ENCODE measurements around the gene UBP1. TPM values are rescaled to one million over a fixed set of nuclear protein-coding genes. Genes with fewer than 3 reads are reported as not detected.
A peak's percentile ranks its signal among the peaks of the same experiment; 100 is the strongest.

The UBP1 gene
- total RNA-seq, 1 donor from 2014 or later, result 74.1 TPM

DNA sequence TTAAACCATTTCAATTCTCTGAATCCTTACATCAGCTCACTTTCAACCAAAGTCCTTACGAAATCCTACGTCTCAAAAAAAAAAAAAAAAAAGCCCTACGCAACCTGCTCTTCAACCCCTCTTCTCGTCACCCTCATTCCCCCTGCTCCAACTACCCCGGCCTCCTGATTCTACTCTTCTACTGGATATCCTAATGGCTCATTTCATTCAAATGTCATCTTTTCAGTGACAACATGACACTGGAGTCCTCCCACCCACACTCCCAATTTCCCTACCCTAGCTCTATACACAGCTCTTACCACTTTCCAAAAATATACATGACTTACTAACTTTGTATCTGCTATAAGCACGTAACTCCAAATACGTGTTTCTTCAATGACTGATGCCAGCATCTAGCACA lies 11.5 kb downstream of the UBP1 start:
- peaks cover 7% of the 10 kb centered on the region for H3K36me3 ChIP-seq
- H3K4me1 ChIP-seq, result peaks cover 49% of the 10 kb centered on the region
- Mint-ChIP-seq H3K27me3 (ENCODE audit: insufficient read depth, low read depth) (peaks cover 3% of the 10 kb centered on the region), H3K27ac (no peak overlapping the region), H3K9me3 (no peaks in the 10 kb centered on the region), H3K4me1 (peaks cover 50% of the 10 kb centered on the region), H3K4me3 (no peak overlapping the region), H3K36me3 (peaks cover 10% of the 10 kb centered on the region)
- TF ChIP-seq EZH2phosphoT487 (IDR thresholded peaks at IDR 0.05) (no peak), EZH2 (IDR thresholded peaks at IDR 0.05) (no peak)
- TF ChIP-seq, protein P1, sequence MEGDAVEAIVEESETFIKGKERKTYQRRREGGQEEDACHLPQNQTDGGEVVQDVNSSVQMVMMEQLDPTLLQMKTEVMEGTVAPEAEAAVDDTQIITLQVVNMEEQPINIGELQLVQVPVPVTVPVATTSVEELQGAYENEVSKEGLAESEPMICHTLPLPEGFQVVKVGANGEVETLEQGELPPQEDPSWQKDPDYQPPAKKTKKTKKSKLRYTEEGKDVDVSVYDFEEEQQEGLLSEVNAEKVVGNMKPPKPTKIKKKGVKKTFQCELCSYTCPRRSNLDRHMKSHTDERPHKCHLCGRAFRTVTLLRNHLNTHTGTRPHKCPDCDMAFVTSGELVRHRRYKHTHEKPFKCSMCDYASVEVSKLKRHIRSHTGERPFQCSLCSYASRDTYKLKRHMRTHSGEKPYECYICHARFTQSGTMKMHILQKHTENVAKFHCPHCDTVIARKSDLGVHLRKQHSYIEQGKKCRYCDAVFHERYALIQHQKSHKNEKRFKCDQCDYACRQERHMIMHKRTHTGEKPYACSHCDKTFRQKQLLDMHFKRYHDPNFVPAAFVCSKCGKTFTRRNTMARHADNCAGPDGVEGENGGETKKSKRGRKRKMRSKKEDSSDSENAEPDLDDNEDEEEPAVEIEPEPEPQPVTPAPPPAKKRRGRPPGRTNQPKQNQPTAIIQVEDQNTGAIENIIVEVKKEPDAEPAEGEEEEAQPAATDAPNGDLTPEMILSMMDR (IDR thresholded peaks at IDR 0.05), result no peak
- no peak overlapping the region for H3K27ac ChIP-seq
- peaks cover 100% of the 10 kb centered on the region for H3K79me2 ChIP-seq (ENCODE audit: low read depth)
- H3K4me3 ChIP-seq, result no peak overlapping the region
- H2AFZ ChIP-seq (replicated peaks), result no peak overlapping the region
- peaks cover 96% of the 10 kb centered on the region for H4K20me1 ChIP-seq (ENCODE audit: low read depth)
- no peaks in the 10 kb centered on the region for H3K27me3 ChIP-seq
- H3K4me2 ChIP-seq, result no peak overlapping the region
- DNase-seq (ENCODE audit: low spot score), result no peak
- H3K9ac ChIP-seq, result no peak overlapping the region
- H3F3A ChIP-seq (ENCODE audit: low read depth), result peaks cover 26% of the 10 kb centered on the region
- no peaks in the 10 kb centered on the region for H3K9me3 ChIP-seq (ENCODE audit: low read depth)

DNA sequence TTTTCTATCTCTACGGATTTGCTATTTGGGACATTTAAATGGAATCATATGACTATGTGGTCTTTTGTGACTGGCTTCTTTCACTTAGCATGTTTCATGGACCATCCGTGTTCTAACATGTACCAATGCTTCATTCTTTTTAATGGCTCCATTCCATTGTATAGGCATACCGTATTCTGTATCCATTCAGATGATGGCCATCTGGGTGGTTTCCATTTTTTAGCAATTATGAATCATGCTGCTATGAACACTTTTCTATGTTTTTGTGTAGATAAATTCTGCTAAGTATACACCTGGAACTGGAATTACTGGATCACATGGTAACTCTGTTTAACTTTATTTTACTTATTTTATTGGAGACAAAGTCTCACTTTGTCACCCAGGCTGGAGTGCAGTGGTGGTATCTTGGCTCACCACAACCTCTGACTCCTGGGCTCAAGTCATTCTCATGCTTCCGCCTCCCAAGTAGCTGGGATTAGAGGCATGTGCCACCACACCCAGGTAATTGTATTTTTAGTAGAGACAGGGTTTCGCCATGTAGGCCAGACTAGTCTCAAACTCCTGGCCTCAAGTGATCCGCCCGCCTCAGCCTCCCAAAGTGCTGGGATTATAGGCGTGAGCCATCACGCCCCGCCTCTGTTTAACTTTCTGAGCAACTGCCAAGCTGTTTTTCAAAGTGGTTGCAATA lies 13.4 kb downstream of the UBP1 start:
- Mint-ChIP-seq H3K36me3 (peaks cover 19% of the 10 kb centered on the region), H3K9me3 (no peaks in the 10 kb centered on the region), H3K4me1 (peaks cover 50% of the 10 kb centered on the region), H3K27me3 (ENCODE audit: insufficient read depth, low read depth) (peaks cover 5% of the 10 kb centered on the region), H3K4me3 (no peak overlapping the region), H3K27ac (no peak overlapping the region)
- Histone ChIP-seq H2AFZ (replicated peaks) (no peak overlapping the region), H3K36me3 (peaks cover 13% of the 10 kb centered on the region), H3K27me3 (no peaks in the 10 kb centered on the region), H3K79me2 (ENCODE audit: low read depth) (peaks cover 100% of the 10 kb centered on the region), H3K9ac (no peak overlapping the region), H3K9me3 (ENCODE audit: low read depth) (no peaks in the 10 kb centered on the region), H3K4me1 (peaks cover 49% of the 10 kb centered on the region), H3K4me2 (peak overlapping the region; percentile 50), H3K4me3 (no peak overlapping the region), H4K20me1 (ENCODE audit: low read depth) (peaks cover 87% of the 10 kb centered on the region), H3F3A (ENCODE audit: low read depth) (peaks cover 26% of the 10 kb centered on the region), H3K27ac (no peak overlapping the region)
- TF ChIP-seq, protein P1 (IDR thresholded peaks at IDR 0.05), result no peak
- TF ChIP-seq EZH2phosphoT487 (IDR thresholded peaks at IDR 0.05), result no peak
- no peak for TF ChIP-seq EZH2 (IDR thresholded peaks at IDR 0.05)
- DNase-seq (ENCODE audit: low spot score), result no peak

GRCh38 chr3:33426068-33426467 lies 14.1 kb downstream of the UBP1 start:
- no peaks in the 10 kb centered on the region for H3K9me3 ChIP-seq (ENCODE audit: low read depth)
- no peak overlapping the region for H3K4me3 Mint-ChIP-seq
- H3K9ac ChIP-seq, result no peak overlapping the region
- H3K36me3 ChIP-seq, result peaks cover 13% of the 10 kb centered on the region
- H3K27ac Mint-ChIP-seq, result no peak overlapping the region
- H3K4me3 ChIP-seq, result no peak overlapping the region
- H3K27me3 Mint-ChIP-seq (ENCODE audit: insufficient read depth, low read depth), result peaks cover 7% of the 10 kb centered on the region
- peaks cover 22% of the 10 kb centered on the region for H3K36me3 Mint-ChIP-seq
- H3F3A ChIP-seq (ENCODE audit: low read depth), result peaks cover 24% of the 10 kb centered on the region
- TF ChIP-seq, protein P1 (IDR thresholded peaks at IDR 0.05), result no peak
- TF ChIP-seq EZH2 (IDR thresholded peaks at IDR 0.05) (no peak), EZH2phosphoT487 (IDR thresholded peaks at IDR 0.05) (no peak)
- peaks cover 97% of the 10 kb centered on the region for H3K79me2 ChIP-seq (ENCODE audit: low read depth)
- no peak overlapping the region for H3K27ac ChIP-seq
- peak; percentile 77 for DNase-seq (ENCODE audit: low spot score)
- peak overlapping the region; percentile 50 for H3K4me2 ChIP-seq
- peaks cover 80% of the 10 kb centered on the region for H4K20me1 ChIP-seq (ENCODE audit: low read depth)
- no peak overlapping the region for H2AFZ ChIP-seq (replicated peaks)
- no peaks in the 10 kb centered on the region for H3K27me3 ChIP-seq
- H3K9me3 Mint-ChIP-seq, result no peaks in the 10 kb centered on the region
- peaks cover 47% of the 10 kb centered on the region for H3K4me1 Mint-ChIP-seq
- H3K4me1 ChIP-seq, result peaks cover 49% of the 10 kb centered on the region
